Mesothelial cell of epicardium (in vitro differentiated cells): ENCODE results near the gene PHC1. TPM values are rescaled to one million over a fixed set of nuclear protein-coding genes. Genes with fewer than 3 reads are reported as not detected.

ENCODE experiments used
- DNase-seq, 2 experiments: peaks; one replicate each; pipeline ENCODE4 v3.0.0; 2021; ENCODE audit warnings: low spot score in 2 of 2; ENCODE audit not compliant: unreplicated experiment in 2 of 2
- H3K27ac Mint-ChIP-seq: 2 replicates; pipeline ENCODE4 v1.8.0; 2021; ENCODE audit warnings: mixed read lengths
- H3K27me3 Mint-ChIP-seq: 2 replicates; pipeline ENCODE4 v1.8.0; 2021; ENCODE audit warnings: low read depth, mixed read lengths
- H3K36me3 Mint-ChIP-seq: 2 replicates; pipeline ENCODE4 v1.8.0; 2021; ENCODE audit warnings: mixed read lengths
- H3K4me1 Mint-ChIP-seq: 2 replicates; pipeline ENCODE4 v1.8.0; 2021; ENCODE audit warnings: mixed read lengths
- H3K4me3 Mint-ChIP-seq: 2 replicates; pipeline ENCODE4 v1.8.0; 2021; ENCODE audit warnings: mild to moderate bottlenecking, moderate library complexity, mixed read lengths
- H3K9me3 Mint-ChIP-seq: 2 replicates; pipeline ENCODE4 v1.8.0; 2021; ENCODE audit warnings: mixed read lengths
- CTCF ChIP-seq: fragments of 200-600 bp; sonication (generic); IDR thresholded peaks from one replicate; pipeline ENCODE4 v1.5.0; 2021; ENCODE audit warnings: antibody characterized with exemption; ENCODE audit not compliant: unreplicated experiment
- total RNA-seq: library from RNA; stranded (reverse); gene quantifications from 3 replicates; pipeline ENCODE4 v1.2.1, GENCODE V29; 2021

The PHC1 gene
- total RNA-seq, 1 donor from 2014 or later: 119 TPM

DNA sequence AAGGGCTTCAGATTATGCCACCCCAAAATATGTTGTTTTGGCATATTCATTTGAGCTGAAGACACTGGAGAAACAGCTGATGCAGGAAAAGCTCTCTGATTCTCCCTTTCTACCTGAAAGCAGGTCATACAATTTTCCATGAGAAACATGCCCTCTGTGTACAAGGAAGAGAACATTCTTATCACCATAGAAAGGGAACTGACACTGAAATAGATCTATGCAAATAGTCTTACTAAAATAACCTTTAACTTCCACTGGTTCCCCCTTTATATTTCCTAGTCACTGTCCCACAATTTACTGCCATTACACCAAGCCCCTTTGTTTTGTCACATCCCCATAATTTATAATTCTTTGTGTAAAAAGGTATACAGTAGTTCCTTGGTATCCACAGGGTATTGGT lies 9.6 kb upstream of the PHC1 start:
- DNase-seq: no peak
- peaks cover 1% of the 10 kb centered on the region for H3K36me3 Mint-ChIP-seq
- no peak for TF ChIP-seq CTCF
- H3K4me1 Mint-ChIP-seq: peaks cover 13% of the 10 kb centered on the region
- H3K9me3 Mint-ChIP-seq: no peaks in the 10 kb centered on the region
- H3K27me3 Mint-ChIP-seq: no peaks in the 10 kb centered on the region
- H3K27ac Mint-ChIP-seq: peak overlapping the region; percentile 76
- H3K4me3 Mint-ChIP-seq: no peak overlapping the region

DNA sequence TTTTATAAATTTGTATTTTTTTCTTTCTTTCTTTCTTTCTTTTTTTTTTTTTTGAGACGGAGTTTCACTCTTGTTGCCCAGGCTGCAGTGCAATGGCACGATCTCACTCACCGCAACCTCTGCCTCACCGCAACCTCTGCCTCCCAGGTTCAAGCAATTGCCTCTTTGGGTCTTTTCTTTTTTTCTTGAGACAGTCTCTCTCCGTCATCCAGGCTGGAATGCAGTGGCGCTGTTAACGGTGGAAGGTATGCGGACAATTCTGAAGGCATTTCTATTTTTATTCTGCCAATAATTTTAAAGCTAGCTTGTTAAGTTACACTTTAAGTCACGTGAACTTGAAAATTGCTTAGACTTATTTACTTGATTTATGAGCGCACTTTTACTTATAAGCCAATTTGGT lies 8.8 kb upstream of the PHC1 start:
- peak in 1 of 2 experiments; percentile 44 for DNase-seq
- Mint-ChIP-seq H3K27ac (peak overlapping the region; percentile 94), H3K36me3 (no peaks in the 10 kb centered on the region), H3K4me1 (peaks cover 16% of the 10 kb centered on the region), H3K27me3 (no peaks in the 10 kb centered on the region), H3K9me3 (no peaks in the 10 kb centered on the region), H3K4me3 (peak overlapping the region; percentile 22)
- TF ChIP-seq CTCF: no peak

- Mint-ChIP-seq H3K9me3 (no peaks in the 10 kb centered on the region), H3K4me1 (peaks cover 22% of the 10 kb centered on the region), H3K36me3 (no peaks in the 10 kb centered on the region), H3K4me3 (no peak overlapping the region), H3K27me3 (no peaks in the 10 kb centered on the region), H3K27ac (peak overlapping the region; percentile 94)
- DNase-seq: no peak
- no peak for TF ChIP-seq CTCF
Observed at GRCh38 chr12:8906266-8907180, 7.8 kb upstream of the PHC1 start.

- H3K36me3 Mint-ChIP-seq: no peaks in the 10 kb centered on the region
- no peak overlapping the region for H3K4me3 Mint-ChIP-seq
- no peaks in the 10 kb centered on the region for H3K27me3 Mint-ChIP-seq
- H3K27ac Mint-ChIP-seq: peak overlapping the region; percentile 85
- H3K9me3 Mint-ChIP-seq: no peaks in the 10 kb centered on the region
- peaks cover 32% of the 10 kb centered on the region for H3K4me1 Mint-ChIP-seq
- no peak for DNase-seq
- no peak for TF ChIP-seq CTCF
Observed at GRCh38 chr12:8907513-8907912, 6.8 kb upstream of the PHC1 start.

- no peaks in the 10 kb centered on the region for H3K36me3 Mint-ChIP-seq
- H3K27ac Mint-ChIP-seq: no peak overlapping the region
- no peaks in the 10 kb centered on the region for H3K9me3 Mint-ChIP-seq
- no peaks in the 10 kb centered on the region for H3K27me3 Mint-ChIP-seq
- no peak overlapping the region for H3K4me3 Mint-ChIP-seq
- no peak for DNase-seq
- H3K4me1 Mint-ChIP-seq: peaks cover 46% of the 10 kb centered on the region
- no peak for TF ChIP-seq CTCF
Observed at GRCh38 chr12:8909752-8910151, 4.6 kb upstream of the PHC1 start.
